PC-9 (cell line): ENCODE results near the gene ABCA4. TPM values are rescaled to one million over a fixed set of nuclear protein-coding genes. Genes with fewer than 3 reads are reported as not detected.
A peak's percentile ranks its signal among the peaks of the same experiment; 100 is the strongest.

Experiments
- BruUV-seq: library from RNA; stranded (reverse); fragments of 400-500 nt; replicated peaks from 2 replicates; lab custom pipeline; 2021; lab: Mats Ljungman, UMichigan
- CTCF ChIA-PET: fragments of 300-600 bp; sonication (Branson Sonifier 250); formaldehyde crosslinking; loops from one replicate; lab custom pipeline; 2022; ENCODE audit warnings: antibody characterized with exemption; lab: Charles Lee
- POLR2A ChIA-PET: fragments of 300-600 bp; sonication (Branson Sonifier 250); formaldehyde crosslinking; loops from one replicate; lab custom pipeline; 2022; ENCODE audit warnings: antibody characterized with exemption; ENCODE audit not compliant: unreplicated experiment; lab: Charles Lee
- DNase-seq, 2 experiments: peaks; one replicate each; pipeline versions ENCODE4 v3.0.0 to v3.0.0-alpha.2; 2015 to 2022; ENCODE audit warnings: mixed read lengths in 1 of 2
- H2AFZ ChIP-seq: fragments of 200-600 bp; sonication (generic); 2 replicates; pipeline ENCODE4 v1.8.1; 2017; ENCODE audit warnings: antibody characterized with exemption
- H3F3A ChIP-seq: fragments of 200-600 bp; sonication (generic); 2 replicates; pipeline ENCODE4 v1.8.1; 2017; ENCODE audit warnings: antibody characterized with exemption, mild to moderate bottlenecking, low read depth; ENCODE audit not compliant: insufficient read depth
- H3K27ac ChIP-seq: fragments of 200-600 bp; sonication (generic); 2 replicates; pipeline ENCODE4 v1.6.1; 2016; ENCODE audit warnings: mixed run types
- H3K27me3 ChIP-seq: fragments of 200-600 bp; sonication (generic); 2 replicates; pipeline ENCODE4 v1.6.1; 2016; ENCODE audit warnings: low read depth, mixed run types; ENCODE audit not compliant: insufficient read depth
- H3K36me3 ChIP-seq: fragments of 200-600 bp; sonication (generic); 2 replicates; pipeline ENCODE4 v1.6.1; 2016; ENCODE audit warnings: low read depth, mixed run types
- H3K4me1 ChIP-seq: fragments of 200-600 bp; sonication (generic); replicated peaks from 2 replicates; pipeline ENCODE4 v1.6.1; 2016; ENCODE audit warnings: mixed run types; ENCODE audit not compliant: insufficient read depth
- H3K4me2 ChIP-seq: fragments of 200-600 bp; sonication (generic); 2 replicates; pipeline ENCODE4 v1.6.1; 2017; ENCODE audit warnings: mixed run types
- H3K4me3 ChIP-seq: fragments of 200-600 bp; sonication (generic); 2 replicates; pipeline ENCODE4 v1.6.1; 2016; ENCODE audit warnings: mixed run types
- H3K79me2 ChIP-seq: fragments of 200-600 bp; sonication (generic); 2 replicates; pipeline ENCODE4 v1.6.1; 2017; ENCODE audit warnings: low read depth, mixed run types
- H3K9me2 ChIP-seq: fragments of 200-600 bp; sonication (generic); 2 replicates; pipeline ENCODE4 v1.8.1; 2017; ENCODE audit warnings: mild to moderate bottlenecking; ENCODE audit not compliant: insufficient read depth
- H3K9me3 ChIP-seq: fragments of 200-600 bp; sonication (generic); 2 replicates; pipeline ENCODE4 v1.8.1; 2016; ENCODE audit warnings: low read depth; ENCODE audit not compliant: insufficient read depth
- H4K20me1 ChIP-seq: fragments of 200-600 bp; sonication (generic); 2 replicates; pipeline ENCODE4 v1.8.1; 2017; ENCODE audit not compliant: insufficient read depth
- EZH2 ChIP-seq: fragments of 200-600 bp; sonication (generic); IDR thresholded peaks from 2 replicates; pipeline ENCODE4 v1.8.0; 2017; ENCODE audit warnings: antibody characterized with exemption, low read depth
- intact Hi-C: fragments of 100-400 bp; cut with micrococcal nuclease; formaldehyde crosslinking; loops from one replicate; pipeline ENCODE4 v1.10.0; 2022; ENCODE audit not compliant: unreplicated experiment
- total RNA-seq: library from RNA; stranded (reverse); gene quantifications from 2 replicates; pipeline ENCODE4 v1.2.3, GENCODE V29; 2021
- TF ChIP-seq, protein P1 (sequence below): fragments of 200-600 bp; sonication (generic); conservative IDR thresholded peaks from 2 replicates; pipeline ENCODE4 v1.6.1; 2017; ENCODE audit warnings: mixed run types, antibody characterized with exemption, mild to moderate bottlenecking, moderate library complexity

Gene ABCA4
- total RNA-seq, 1 experiment from 2014 or later = 20.8 TPM

DNA sequence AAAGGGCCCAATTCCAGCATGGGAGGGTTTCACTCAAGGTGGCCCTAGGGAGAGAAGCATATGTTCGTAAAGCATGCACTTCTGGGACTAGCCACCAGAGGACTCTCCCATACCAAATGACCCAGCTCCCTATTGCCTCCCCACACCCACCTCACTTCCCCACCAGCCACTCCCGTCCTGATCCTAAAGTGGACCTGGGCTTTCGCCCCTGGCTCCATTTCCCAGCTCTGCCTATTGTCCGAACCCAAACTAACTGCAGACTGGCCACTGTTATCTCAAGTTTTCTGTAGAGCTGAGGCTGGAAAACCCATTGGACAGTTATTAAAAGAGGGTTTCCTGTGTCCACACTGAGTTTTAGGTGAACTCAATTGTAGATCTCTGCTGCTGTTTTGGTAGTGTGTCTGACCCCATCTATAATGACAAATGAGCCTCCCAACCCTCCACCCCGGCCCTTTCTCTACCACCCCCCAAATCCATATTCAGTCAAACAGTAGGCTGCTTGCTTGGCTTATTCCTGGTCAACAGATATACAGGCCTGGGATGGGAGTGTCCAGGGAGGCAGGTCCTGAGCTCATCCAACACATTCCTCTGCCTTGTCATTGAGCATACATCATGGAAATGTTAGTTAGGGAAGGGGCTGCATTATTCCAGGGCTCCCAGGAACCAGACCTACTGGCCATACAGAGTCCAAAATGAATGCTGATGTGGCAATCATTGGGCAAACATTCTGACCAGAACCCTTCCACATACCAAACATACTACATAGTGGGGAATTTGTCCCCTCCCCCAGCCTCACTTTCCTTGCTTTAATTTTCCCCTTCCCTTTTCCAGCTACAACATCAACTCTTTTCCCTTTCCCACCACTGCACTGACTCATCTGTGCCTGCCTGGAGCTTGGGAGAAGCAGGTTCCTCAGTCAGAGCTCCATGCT, 59.2 kb downstream of the ABCA4 start:
- intact Hi-C loops = loop anchor here (1.0 to 5.0 kb wide), 2 partner anchors 176 to 275 kb away; partner anchors contain the start of gene ARHGAP29
- Histone ChIP-seq H3K79me2 (no peaks in the 10 kb centered on the region), H3K36me3 (no peaks in the 10 kb centered on the region), H2AFZ (no peak overlapping the region), H3K9me2 (no peaks in the 10 kb centered on the region), H3K4me3 (no peak overlapping the region), H3K9me3 (no peaks in the 10 kb centered on the region), H3F3A (peaks cover 20% of the 10 kb centered on the region), H3K27ac (peak overlapping the region; percentile 52), H4K20me1 (no peaks in the 10 kb centered on the region), H3K4me1 (peaks cover 44% of the 10 kb centered on the region), H3K27me3 (no peaks in the 10 kb centered on the region), H3K4me2 (peak overlapping the region; percentile 43)
- BruUV-seq = no TSS peak
- CTCF ChIA-PET = interaction anchor here (0.6 to 2.7 kb wide), 7 partner anchors 16 to 274 kb away, joined by 3 to 16 read pairs (median 5); no protein-coding TSS in a partner anchor
- POLR2A ChIA-PET = interaction anchor here (0.5 to 1.0 kb wide), 5 partner anchors 41 to 273 kb away, joined by 3 to 22 read pairs (median 4); partner anchors contain the start of gene ARHGAP29
- peak; percentile 65 to 83 for DNase-seq
- TF ChIP-seq, protein P1, sequence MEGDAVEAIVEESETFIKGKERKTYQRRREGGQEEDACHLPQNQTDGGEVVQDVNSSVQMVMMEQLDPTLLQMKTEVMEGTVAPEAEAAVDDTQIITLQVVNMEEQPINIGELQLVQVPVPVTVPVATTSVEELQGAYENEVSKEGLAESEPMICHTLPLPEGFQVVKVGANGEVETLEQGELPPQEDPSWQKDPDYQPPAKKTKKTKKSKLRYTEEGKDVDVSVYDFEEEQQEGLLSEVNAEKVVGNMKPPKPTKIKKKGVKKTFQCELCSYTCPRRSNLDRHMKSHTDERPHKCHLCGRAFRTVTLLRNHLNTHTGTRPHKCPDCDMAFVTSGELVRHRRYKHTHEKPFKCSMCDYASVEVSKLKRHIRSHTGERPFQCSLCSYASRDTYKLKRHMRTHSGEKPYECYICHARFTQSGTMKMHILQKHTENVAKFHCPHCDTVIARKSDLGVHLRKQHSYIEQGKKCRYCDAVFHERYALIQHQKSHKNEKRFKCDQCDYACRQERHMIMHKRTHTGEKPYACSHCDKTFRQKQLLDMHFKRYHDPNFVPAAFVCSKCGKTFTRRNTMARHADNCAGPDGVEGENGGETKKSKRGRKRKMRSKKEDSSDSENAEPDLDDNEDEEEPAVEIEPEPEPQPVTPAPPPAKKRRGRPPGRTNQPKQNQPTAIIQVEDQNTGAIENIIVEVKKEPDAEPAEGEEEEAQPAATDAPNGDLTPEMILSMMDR = peak; percentile 95
- TF ChIP-seq EZH2 = no peak

DNA sequence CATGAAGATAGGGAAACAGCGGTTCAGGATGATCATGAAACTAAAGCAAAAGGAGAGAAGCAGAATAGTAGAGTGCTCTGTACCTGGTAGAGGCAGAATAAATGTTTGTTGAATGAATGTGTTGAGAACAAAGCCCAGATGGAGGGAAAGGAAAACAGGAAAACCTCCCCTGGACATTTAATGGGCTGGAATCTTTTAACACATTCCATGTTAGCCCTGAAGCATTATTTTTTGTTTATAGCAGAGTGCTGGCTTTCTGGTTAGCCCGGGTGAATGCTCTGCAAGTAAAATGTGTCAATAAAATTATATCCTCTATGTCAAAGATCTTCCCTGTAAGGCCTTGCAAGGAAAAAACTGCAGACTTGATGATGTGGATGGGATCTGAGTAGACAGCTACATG, 60.2 kb downstream of the ABCA4 start:
- POLR2A ChIA-PET = no interaction called here
- CTCF ChIA-PET = interaction anchor here (1.4 kb wide), 1 partner anchor 275 kb away, joined by 6 read pairs; no protein-coding TSS in a partner anchor
- no peak overlapping the region for H3K27ac ChIP-seq

DNA sequence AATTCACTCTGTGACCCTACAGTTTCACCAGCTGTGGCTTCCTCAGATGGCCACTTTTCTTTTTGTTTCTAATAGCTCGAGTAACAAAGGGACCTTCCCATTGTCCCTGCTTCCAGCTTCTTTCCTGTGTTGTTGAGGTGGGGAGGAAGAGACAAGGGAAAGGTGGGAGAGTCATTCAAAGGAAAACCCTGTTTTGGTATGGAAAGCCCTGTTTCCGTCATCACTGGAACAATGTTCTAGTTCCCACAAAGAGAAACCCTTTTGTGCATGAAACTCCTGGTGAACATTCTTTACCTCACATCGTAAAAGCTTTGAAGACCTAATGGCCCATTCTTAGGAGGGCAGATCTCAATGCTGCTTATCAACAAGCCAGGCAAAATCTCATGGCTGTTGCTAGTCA, 62.2 kb downstream of the ABCA4 start:
- intact Hi-C loops = no loop called here
- no peak for DNase-seq
- Histone ChIP-seq H3F3A (peaks cover 8% of the 10 kb centered on the region; the same call in 1 of the 2 replicates), H3K4me3 (no peak overlapping the region), H2AFZ (no peak overlapping the region), H3K79me2 (no peaks in the 10 kb centered on the region), H3K36me3 (no peaks in the 10 kb centered on the region), H3K4me1 (peaks cover 50% of the 10 kb centered on the region), H4K20me1 (no peaks in the 10 kb centered on the region), H3K27ac (no peak overlapping the region), H3K27me3 (no peaks in the 10 kb centered on the region), H3K4me2 (no peak overlapping the region), H3K9me2 (no peaks in the 10 kb centered on the region), H3K9me3 (no peaks in the 10 kb centered on the region)
- ChIA-PET POLR2A (interaction anchor here (0.7 kb wide), 1 partner anchor 12 kb away, joined by 4 read pairs; no protein-coding TSS in a partner anchor), CTCF (no interaction called here)
- TF ChIP-seq, protein P1 = no peak
- TF ChIP-seq EZH2 = no peak
- no TSS peak for BruUV-seq

More for the DNA sequence above, 60.2 kb downstream of the ABCA4 start:
- H3K4me1 ChIP-seq = peaks cover 44% of the 10 kb centered on the region
- no TSS peak for BruUV-seq
- no peaks in the 10 kb centered on the region for H3K36me3 ChIP-seq
- H3K9me2 ChIP-seq = no peaks in the 10 kb centered on the region
- H3K4me2 ChIP-seq = no peak overlapping the region
- peaks cover 10% of the 10 kb centered on the region; the same call in 1 of the 2 replicates for H3F3A ChIP-seq
- TF ChIP-seq, protein P1 = no peak
- TF ChIP-seq EZH2 = no peak
- H4K20me1 ChIP-seq = no peaks in the 10 kb centered on the region
- H3K4me3 ChIP-seq = no peak overlapping the region
- no peaks in the 10 kb centered on the region for H3K27me3 ChIP-seq
- no peak overlapping the region for H2AFZ ChIP-seq
- no peaks in the 10 kb centered on the region for H3K79me2 ChIP-seq
- intact Hi-C loops = loop anchor here (1.0 to 5.0 kb wide), 2 partner anchors 177 to 276 kb away; partner anchors contain the start of gene ARHGAP29
- no peaks in the 10 kb centered on the region for H3K9me3 ChIP-seq
- no peak for DNase-seq
